ENCODE measurements around the gene NRP2. TPM values are rescaled to one million over a fixed set of nuclear protein-coding genes. Genes with fewer than 3 reads are reported as not detected.

Gene NRP2
- total RNA-seq, 2 donors from 2014 or later: 2.5 to 2.6 TPM

DNA sequence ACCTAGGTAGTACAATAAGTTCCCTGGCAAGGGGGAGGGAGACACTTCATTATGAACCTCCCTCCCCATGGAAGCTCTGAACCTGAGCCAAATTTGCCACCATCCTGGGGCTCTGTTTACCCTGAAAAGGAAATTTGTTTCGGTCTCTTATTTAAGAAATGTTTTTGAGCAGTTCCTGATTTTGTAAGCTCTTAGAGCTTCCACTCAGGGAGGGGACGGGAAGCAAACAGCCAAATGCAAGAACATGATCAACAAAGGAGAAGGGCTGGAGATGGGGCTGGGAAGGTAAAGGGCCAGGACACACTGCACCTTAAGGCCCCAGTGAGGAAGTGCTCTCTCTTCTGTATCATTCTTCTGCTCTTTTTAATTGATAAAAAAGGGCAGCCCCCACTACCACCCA is 117.9 kb downstream of the NRP2 start:
- Mint-ChIP-seq H3K9me3 (no peaks in the 10 kb centered on the region), H3K4me1 (ENCODE audit: low read depth) (no peaks in the 10 kb centered on the region), H3K27me3 (ENCODE audit: low read depth) (no peaks in the 10 kb centered on the region), H3K4me3 (no peak overlapping the region), H3K36me3 (ENCODE audit: insufficient read depth in 2 of 2) (no peaks in the 10 kb centered on the region), H3K27ac (no peak overlapping the region)
- ATAC-seq (replicated peaks in 1 of 2): no peak
- no peak for DNase-seq

DNA sequence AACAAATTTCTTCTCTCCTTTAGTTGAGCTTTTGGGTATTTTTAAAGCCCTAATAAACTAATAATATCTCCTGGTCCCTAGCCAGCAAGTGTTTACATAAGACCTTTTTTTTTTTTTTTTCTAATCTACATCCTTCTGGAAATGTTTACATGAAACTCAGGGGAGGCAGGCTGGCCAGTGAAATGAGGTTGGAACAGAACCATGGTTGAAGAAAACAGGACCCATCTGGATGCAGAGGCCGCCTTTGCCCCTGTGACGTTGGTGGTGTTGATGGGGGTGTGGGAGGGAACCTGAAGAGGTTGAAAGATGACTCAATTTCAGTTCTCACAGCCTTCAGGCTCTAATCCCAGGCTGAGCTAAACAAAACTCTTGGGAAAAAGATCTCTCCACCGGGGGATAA is 118.5 kb downstream of the NRP2 start:
- Mint-ChIP-seq H3K27me3 (ENCODE audit: low read depth) (no peaks in the 10 kb centered on the region), H3K9me3 (no peaks in the 10 kb centered on the region), H3K27ac (no peak overlapping the region), H3K4me1 (ENCODE audit: low read depth) (no peaks in the 10 kb centered on the region), H3K4me3 (no peak overlapping the region), H3K36me3 (ENCODE audit: insufficient read depth in 2 of 2) (no peaks in the 10 kb centered on the region)
- DNase-seq: no peak
- no peak for ATAC-seq (replicated peaks in 1 of 2)

DNA sequence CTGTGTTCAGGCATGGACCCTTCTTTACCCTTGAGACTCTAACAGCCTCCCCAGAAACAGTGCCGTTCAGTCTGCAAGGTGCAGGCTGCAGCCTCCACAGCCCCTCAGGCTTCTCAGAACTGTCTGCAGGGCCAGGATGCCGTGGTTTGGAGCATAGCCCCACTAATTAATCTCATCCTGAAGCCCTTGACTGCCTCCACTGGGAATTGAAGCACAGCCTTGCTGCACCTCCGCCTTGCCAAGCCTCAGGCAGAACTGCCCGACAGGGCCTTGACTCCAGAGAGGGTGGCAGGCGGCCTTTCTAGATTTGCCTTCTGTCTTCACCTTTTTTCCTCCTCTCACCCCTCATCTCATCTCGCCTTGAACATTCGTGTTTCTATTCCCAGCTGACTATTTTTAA is 119.8 kb downstream of the NRP2 start:
- no peak overlapping the region for H3K4me3 Mint-ChIP-seq
- ATAC-seq (replicated peaks in 1 of 2): no peak
- no peaks in the 10 kb centered on the region for H3K4me1 Mint-ChIP-seq (ENCODE audit: low read depth)

DNA sequence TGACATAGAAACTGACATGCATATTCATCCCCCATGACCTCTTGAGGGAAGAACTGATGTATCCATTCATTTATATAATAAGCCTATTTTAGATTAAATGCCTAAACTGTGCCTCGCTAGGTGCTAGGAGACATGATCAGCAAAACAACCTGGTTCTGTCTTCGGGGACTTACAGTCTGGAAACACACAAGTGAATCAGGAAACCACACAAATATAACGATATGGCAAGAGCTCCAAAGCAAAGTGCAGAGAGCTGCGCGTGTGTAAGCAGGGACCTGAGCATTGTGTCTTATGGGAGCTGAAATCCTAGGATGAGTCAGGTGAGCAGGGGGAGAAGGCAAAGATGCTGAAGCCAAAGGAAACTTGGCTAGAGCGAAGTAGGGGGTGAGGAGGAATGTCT is 120.6 kb downstream of the NRP2 start:
- H3K36me3 Mint-ChIP-seq (ENCODE audit: insufficient read depth in 2 of 2): no peaks in the 10 kb centered on the region
- no peaks in the 10 kb centered on the region for H3K4me1 Mint-ChIP-seq (ENCODE audit: low read depth)
- ATAC-seq (replicated peaks in 1 of 2) (no peak), DNase-seq (no peak)
- no peak overlapping the region for H3K27ac Mint-ChIP-seq
- H3K27me3 Mint-ChIP-seq (ENCODE audit: low read depth): no peaks in the 10 kb centered on the region
- no peaks in the 10 kb centered on the region for H3K9me3 Mint-ChIP-seq
- no peak overlapping the region for H3K4me3 Mint-ChIP-seq

More for the DNA sequence above, 119.8 kb downstream of the NRP2 start:
- Mint-ChIP-seq H3K27me3 (ENCODE audit: low read depth) (no peaks in the 10 kb centered on the region), H3K27ac (no peak overlapping the region), H3K36me3 (ENCODE audit: insufficient read depth in 2 of 2) (no peaks in the 10 kb centered on the region), H3K9me3 (no peaks in the 10 kb centered on the region)
- no peak for DNase-seq

DNA sequence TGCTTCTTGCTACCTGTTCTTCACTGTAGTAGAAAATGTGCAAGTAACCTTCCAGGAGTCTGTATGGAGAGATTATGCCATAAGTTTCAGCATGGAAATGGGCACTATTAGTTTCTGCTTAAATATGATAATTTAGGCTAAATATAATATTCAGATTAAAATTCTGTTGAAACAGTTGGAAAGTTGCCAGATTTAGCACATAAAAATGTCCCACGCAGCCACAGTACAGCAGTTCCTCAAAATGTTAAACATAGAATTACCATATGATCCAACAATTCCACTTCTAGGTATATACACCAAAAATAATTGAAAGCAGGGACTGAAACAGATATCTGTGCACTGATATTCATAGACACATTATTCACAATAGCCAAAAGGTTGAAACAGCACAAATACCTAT is 121.2 kb downstream of the NRP2 start:
- no peaks in the 10 kb centered on the region for H3K27me3 Mint-ChIP-seq (ENCODE audit: low read depth)
- H3K9me3 Mint-ChIP-seq: no peaks in the 10 kb centered on the region
- no peaks in the 10 kb centered on the region for H3K36me3 Mint-ChIP-seq (ENCODE audit: insufficient read depth in 2 of 2)
- no peaks in the 10 kb centered on the region for H3K4me1 Mint-ChIP-seq (ENCODE audit: low read depth)
- ATAC-seq (replicated peaks in 1 of 2): no peak
- H3K4me3 Mint-ChIP-seq: no peak overlapping the region
- no peak for DNase-seq
- no peak overlapping the region for H3K27ac Mint-ChIP-seq

DNA sequence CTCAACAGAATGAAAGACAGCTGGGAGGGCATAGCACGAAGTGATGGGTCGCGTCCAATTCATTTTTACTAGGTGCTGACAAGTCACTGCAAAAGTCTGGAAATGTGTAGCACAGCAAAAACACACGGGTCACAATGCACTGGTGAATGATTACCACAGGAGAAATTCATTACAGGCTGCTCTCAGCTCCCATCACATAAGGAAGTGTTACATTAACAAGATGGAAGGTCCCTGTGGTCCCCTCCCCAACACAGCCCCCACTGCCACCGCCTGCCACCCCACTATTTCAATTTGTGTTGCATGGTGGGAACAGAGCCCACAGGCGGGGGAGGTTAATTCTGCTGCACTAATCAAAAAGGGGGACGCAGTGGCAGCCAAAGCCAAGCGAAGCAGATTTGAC is 122.8 kb downstream of the NRP2 start:
- no peaks in the 10 kb centered on the region for H3K4me1 Mint-ChIP-seq (ENCODE audit: low read depth)
- no peak overlapping the region for H3K27ac Mint-ChIP-seq
- H3K36me3 Mint-ChIP-seq (ENCODE audit: insufficient read depth in 2 of 2): no peaks in the 10 kb centered on the region

DNA sequence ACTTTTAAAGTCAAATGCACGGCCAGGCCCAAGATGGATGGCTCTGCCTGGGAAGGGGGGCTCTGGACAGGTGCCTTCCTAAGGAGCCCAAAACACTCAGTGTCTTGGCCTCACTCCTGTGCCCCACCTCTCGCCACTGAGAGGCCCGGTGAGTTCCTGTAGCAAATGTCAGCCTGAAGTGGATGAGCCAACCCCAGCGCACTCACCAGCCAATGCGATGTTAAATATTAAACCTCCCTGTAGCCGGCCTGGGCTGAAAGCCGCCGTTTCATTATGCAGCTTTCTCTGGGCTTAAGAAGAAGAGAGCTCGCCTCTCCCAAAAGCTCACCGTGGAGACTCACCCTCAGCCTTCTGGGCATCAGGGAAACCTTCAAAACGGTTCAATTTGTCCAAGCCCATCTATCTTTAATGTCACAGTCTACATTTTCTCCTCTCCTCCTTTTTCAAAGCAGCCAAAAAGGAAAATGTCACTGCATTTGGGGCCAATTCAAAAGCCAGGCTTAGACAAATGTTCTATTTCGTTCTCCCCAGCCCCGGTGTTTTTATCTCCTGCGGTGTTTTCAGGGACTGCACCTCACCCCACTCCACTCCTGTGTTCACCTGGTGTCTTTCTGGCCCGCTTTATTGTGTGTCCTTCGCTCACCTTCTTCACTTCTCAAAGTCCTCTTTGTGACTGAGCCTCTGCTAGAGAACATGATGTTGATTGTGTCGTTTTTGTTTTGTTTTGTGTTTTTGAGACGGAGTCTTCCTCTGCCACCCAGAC is 124.0 kb downstream of the NRP2 start:
- H3K9me3 Mint-ChIP-seq: no peaks in the 10 kb centered on the region
- H3K4me3 Mint-ChIP-seq: no peak overlapping the region
- ATAC-seq (replicated peaks in 1 of 2): no peak
- H3K36me3 Mint-ChIP-seq (ENCODE audit: insufficient read depth in 2 of 2): no peaks in the 10 kb centered on the region
- no peak overlapping the region for H3K27ac Mint-ChIP-seq
- no peak for DNase-seq
- H3K4me1 Mint-ChIP-seq (ENCODE audit: low read depth): no peaks in the 10 kb centered on the region
- H3K27me3 Mint-ChIP-seq (ENCODE audit: low read depth): peaks cover 8% of the 10 kb centered on the region

More for the DNA sequence above, 122.8 kb downstream of the NRP2 start:
- Mint-ChIP-seq H3K4me3 (no peak overlapping the region), H3K27me3 (ENCODE audit: low read depth) (no peaks in the 10 kb centered on the region), H3K9me3 (no peaks in the 10 kb centered on the region)
- DNase-seq (no peak), ATAC-seq (replicated peaks in 1 of 2) (no peak)

DNA sequence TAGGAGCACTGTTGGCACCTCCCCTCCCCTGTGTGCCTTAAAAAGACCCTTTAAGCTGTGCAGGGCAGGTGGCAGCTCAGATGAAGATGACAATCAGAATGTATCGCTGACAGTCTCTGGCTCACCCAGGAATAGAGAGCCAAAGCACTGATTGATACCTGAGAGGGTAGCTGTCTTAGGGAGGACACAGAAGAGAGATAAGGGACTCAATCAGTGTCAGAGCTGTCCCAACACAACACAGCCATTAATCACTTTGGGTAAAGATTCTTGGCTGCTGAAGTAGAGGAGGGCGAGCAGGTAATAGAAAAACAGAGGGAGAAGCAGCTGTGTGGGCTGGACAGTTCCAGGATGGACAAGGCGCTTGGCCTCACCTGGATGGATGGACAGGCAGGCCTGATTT is 124.9 kb downstream of the NRP2 start:
- no peak overlapping the region for H3K27ac Mint-ChIP-seq
- no peaks in the 10 kb centered on the region for H3K4me1 Mint-ChIP-seq (ENCODE audit: low read depth)

DNA sequence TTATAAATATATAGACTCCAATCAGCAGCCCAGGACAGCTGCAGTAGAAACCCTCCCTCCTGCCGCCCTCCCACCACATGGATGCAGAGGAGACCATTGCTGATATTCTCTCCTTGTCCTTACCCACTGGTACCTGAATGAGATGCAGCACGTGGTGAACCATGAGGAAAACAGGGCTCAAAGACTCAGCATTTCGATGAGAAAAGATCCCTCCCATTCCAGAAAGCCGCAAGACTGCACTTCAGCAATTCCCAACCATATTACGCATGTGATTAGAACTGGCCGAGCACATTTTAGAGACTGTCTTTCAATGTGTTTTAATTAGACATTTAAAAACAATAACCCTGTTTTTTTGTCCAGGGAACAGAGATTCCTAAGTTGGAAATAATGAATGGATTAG is 125.5 kb downstream of the NRP2 start:
- ATAC-seq (replicated peaks in 1 of 2): no peak
- Mint-ChIP-seq H3K27ac (no peak overlapping the region), H3K4me3 (no peak overlapping the region), H3K27me3 (ENCODE audit: low read depth) (peaks cover 12% of the 10 kb centered on the region), H3K36me3 (ENCODE audit: insufficient read depth in 2 of 2) (no peaks in the 10 kb centered on the region), H3K4me1 (ENCODE audit: low read depth) (no peaks in the 10 kb centered on the region), H3K9me3 (no peaks in the 10 kb centered on the region)
- DNase-seq: no peak

More for the DNA sequence above, 124.9 kb downstream of the NRP2 start:
- no peaks in the 10 kb centered on the region for H3K36me3 Mint-ChIP-seq (ENCODE audit: insufficient read depth in 2 of 2)
- no peaks in the 10 kb centered on the region for H3K9me3 Mint-ChIP-seq
- no peak overlapping the region for H3K4me3 Mint-ChIP-seq
- DNase-seq: no peak
- peaks cover 12% of the 10 kb centered on the region for H3K27me3 Mint-ChIP-seq (ENCODE audit: low read depth)
- ATAC-seq (replicated peaks in 1 of 2): no peak

DNA sequence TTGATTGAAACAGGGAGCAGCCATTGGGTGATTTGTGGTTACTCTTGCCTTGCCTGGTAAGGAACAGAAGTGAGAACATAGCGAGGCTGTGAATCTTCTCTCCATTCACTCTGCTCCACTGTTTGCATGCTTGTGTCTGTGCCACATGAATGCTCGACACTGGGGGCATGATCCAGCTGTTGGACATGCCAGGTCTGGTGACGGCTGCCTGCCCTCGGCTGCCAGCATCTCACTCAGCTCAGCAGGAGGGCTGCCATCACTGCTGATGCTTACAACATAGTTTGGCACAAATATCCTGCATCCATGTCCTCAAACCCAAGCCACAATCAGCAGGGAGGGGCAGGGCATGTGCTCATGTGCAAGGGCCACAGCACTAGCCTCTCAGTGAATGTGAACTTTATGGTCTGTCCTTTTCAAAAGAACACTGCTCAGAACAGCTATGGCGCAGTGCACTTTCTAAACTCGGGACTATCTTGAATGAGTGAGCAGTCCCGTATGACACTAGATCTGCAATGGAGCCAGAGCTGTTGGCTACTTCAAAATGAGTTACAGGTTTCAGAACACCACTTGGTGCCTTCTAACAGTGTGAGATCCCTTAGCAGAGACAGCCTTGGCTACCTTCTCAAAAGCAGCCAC is 126.3 kb downstream of the NRP2 start:
- Mint-ChIP-seq H3K27me3 (ENCODE audit: low read depth) (peaks cover 12% of the 10 kb centered on the region), H3K36me3 (ENCODE audit: insufficient read depth in 2 of 2) (no peaks in the 10 kb centered on the region), H3K4me3 (no peak overlapping the region), H3K27ac (no peak overlapping the region), H3K4me1 (ENCODE audit: low read depth) (no peaks in the 10 kb centered on the region), H3K9me3 (no peaks in the 10 kb centered on the region)
- ATAC-seq (replicated peaks in 1 of 2): no peak
- DNase-seq: no peak

DNA sequence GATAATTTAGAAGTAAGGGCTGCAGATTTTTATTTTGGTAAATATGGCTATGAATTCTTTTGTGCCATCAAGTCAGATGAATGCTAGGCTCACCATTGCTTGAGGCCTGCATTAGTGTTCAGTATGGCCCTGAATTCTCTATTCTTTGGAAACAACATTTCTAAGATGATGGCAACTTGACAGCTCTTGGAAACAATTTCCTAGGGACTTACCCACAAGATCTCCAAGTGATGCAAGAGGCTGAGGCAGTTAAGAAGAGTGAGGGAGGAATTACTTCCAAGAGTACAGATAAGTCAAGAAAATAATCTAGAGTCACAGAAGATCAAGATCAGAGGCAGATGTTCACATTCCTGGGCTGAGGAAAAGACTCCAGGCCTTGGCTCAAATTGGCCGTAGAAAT is 129.1 kb downstream of the NRP2 start:
- Mint-ChIP-seq H3K27ac (no peak overlapping the region), H3K9me3 (no peaks in the 10 kb centered on the region), H3K27me3 (ENCODE audit: low read depth) (peaks cover 21% of the 10 kb centered on the region), H3K4me3 (no peak overlapping the region), H3K4me1 (ENCODE audit: low read depth) (no peaks in the 10 kb centered on the region), H3K36me3 (ENCODE audit: insufficient read depth in 2 of 2) (no peaks in the 10 kb centered on the region)
- ATAC-seq (replicated peaks in 1 of 2): no peak
- no peak for DNase-seq

DNA sequence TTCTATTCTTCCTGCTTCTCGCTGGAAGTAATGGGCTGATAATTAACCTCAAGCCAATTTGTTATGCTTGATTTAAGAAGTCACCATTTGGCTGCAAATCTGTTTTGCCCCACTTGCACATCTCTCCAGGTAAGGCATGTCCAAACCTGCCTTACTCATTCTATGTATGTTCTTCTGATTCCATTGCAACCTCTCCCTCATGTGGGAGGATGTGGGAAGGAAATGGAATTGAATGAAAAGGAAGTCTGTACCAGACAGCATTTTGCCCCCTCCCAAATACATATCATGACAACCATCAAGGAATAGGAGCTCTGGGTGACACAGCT is 131.7 kb downstream of the NRP2 start:
- H3K36me3 Mint-ChIP-seq (ENCODE audit: insufficient read depth in 2 of 2): no peaks in the 10 kb centered on the region
- H3K9me3 Mint-ChIP-seq: no peaks in the 10 kb centered on the region
- ATAC-seq (replicated peaks in 1 of 2) (no peak), DNase-seq (no peak)
- no peaks in the 10 kb centered on the region for H3K4me1 Mint-ChIP-seq (ENCODE audit: low read depth)
- no peak overlapping the region for H3K27ac Mint-ChIP-seq
- H3K27me3 Mint-ChIP-seq (ENCODE audit: low read depth): peaks cover 21% of the 10 kb centered on the region
- no peak overlapping the region for H3K4me3 Mint-ChIP-seq

DNA sequence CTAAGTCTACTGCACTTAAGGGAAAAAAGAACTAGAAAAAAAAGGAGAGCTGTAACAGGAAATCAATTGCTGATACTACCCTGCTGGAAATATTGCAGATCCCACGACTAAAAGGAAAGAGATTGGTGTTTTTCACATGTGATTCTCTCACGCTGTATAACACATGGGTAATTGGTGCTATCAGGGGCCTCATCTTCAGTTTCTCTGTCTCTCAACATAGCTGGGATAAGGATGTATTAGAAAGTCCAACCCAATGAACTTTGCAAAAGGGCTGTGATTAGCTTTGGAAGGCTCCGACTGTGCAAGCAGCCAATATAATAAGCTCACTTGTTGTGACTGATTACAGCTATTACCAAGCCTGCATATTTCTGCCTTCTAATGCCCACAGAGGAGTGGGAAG is 133.4 kb downstream of the NRP2 start:
- ATAC-seq (replicated peaks in 1 of 2) (no peak), DNase-seq (no peak)
- H3K27ac Mint-ChIP-seq: no peak overlapping the region
- H3K36me3 Mint-ChIP-seq (ENCODE audit: insufficient read depth in 2 of 2): no peaks in the 10 kb centered on the region
- no peaks in the 10 kb centered on the region for H3K4me1 Mint-ChIP-seq (ENCODE audit: low read depth)
- H3K27me3 Mint-ChIP-seq (ENCODE audit: low read depth): peaks cover 22% of the 10 kb centered on the region
- H3K4me3 Mint-ChIP-seq: no peak overlapping the region
- H3K9me3 Mint-ChIP-seq: no peaks in the 10 kb centered on the region

DNA sequence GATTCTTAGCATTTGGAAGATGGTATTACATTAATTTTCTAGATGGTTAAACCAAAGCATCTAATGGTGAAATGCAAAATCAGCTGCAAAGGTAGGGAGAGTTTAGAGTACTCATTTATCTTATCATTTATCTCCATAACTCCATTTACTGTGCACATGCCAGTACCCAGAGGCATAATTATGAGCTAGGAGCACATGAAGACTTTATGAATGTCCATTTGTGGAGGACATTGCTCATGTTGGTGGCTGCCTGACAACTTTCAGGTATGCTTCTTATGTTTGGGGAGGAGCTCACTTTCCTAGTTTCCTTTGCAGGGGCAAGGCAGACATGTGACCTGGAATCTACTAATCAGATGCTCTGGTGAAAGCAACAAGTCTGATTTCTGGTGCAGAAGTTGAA is 134.0 kb downstream of the NRP2 start:
- H3K4me1 Mint-ChIP-seq (ENCODE audit: low read depth): no peaks in the 10 kb centered on the region
- H3K36me3 Mint-ChIP-seq (ENCODE audit: insufficient read depth in 2 of 2): no peaks in the 10 kb centered on the region
- H3K9me3 Mint-ChIP-seq: no peaks in the 10 kb centered on the region
- H3K27ac Mint-ChIP-seq: no peak overlapping the region
- H3K27me3 Mint-ChIP-seq (ENCODE audit: low read depth): peaks cover 19% of the 10 kb centered on the region
- no peak overlapping the region for H3K4me3 Mint-ChIP-seq
- ATAC-seq (replicated peaks in 1 of 2): no peak
- DNase-seq: no peak

Data from activated T-cell treated with anti-CD3 and anti-CD28 coated beads, Interleukin-2, amount 50 U/mL, for 72 hours (primary cell).